GM12878 (cell line): ENCODE results near the gene PHYKPL. TPM values are rescaled to one million over a fixed set of nuclear protein-coding genes. Genes with fewer than 3 reads are reported as not detected.

Source experiments
- ATAC-seq: fragments of 200-7000 bp; cut with Tn5 transposase; 3 replicates; pipeline ENCODE4 v1.9.1; 2020; ENCODE audit warnings: mild to moderate bottlenecking, moderate library complexity
- BruUV-seq: library from RNA; stranded (reverse); fragments of 400-500 nt; replicated peaks from 2 replicates; lab custom pipeline; 2021; lab: Mats Ljungman, UMichigan
- CTCF ChIA-PET: fragments of 300-600 bp; sonication (Branson Sonifier 250); formaldehyde crosslinking; extraction: SDS; loops from one replicate; lab custom pipeline; 2021; ENCODE audit warnings: inconsistent platforms; lab: Yijun Ruan, JAX
- POLR2A ChIA-PET: fragments of 350-600 bp; formaldehyde crosslinking; extraction: SDS; loops from one replicate; lab custom pipeline; 2021; ENCODE audit warnings: inconsistent platforms; lab: Charles Lee
- RAD21 ChIA-PET: fragments of 300-600 bp; sonication (Branson Sonifier 250); formaldehyde crosslinking; loops from one replicate; lab custom pipeline; 2023; ENCODE audit warnings: antibody characterized with exemption; ENCODE audit not compliant: unreplicated experiment; lab: Charles Lee
- SMC1A ChIA-PET: fragments of 300-600 bp; sonication (Branson Sonifier 250); formaldehyde crosslinking; loops from one replicate; lab custom pipeline; 2023; ENCODE audit not compliant: unreplicated experiment, uncharacterized antibody; lab: Charles Lee
- DNase-seq: peaks from one replicate; pipeline ENCODE4 v3.0.0-alpha.2; 2011; ENCODE audit warnings: low read depth, low spot score
- FAIRE-seq: peaks from 3 replicates; lab custom pipeline; 2011; peaks lifted over from hg19 to GRCh38; lab: Jason Lieb, UNC
- H2AFZ ChIP-seq: 2 replicates; pipeline ENCODE4 v1.6.0; 2011; ENCODE audit warnings: low read depth, low read length, control low read depth; ENCODE audit not compliant: control insufficient read depth
- H3K27ac ChIP-seq: 2 replicates; pipeline ENCODE4 v1.5.1; 2011; ENCODE audit warnings: control low read depth; ENCODE audit not compliant: control insufficient read depth, insufficient read depth
- H3K27me3 ChIP-seq, 2 experiments: replicated peaks in 1 of 2; 2 replicates each; pipeline versions ENCODE4 v1.6.0 to v1.6.1; 2011; ENCODE audit warnings: low read length in 1 of 2; ENCODE audit not compliant: control insufficient read depth in 2 of 2, insufficient read depth in 2 of 2
- H3K36me3 ChIP-seq, 2 experiments: 2 replicates each; pipeline ENCODE4 v1.5.1; 2011; ENCODE audit warnings: low read length in 1 of 2; ENCODE audit not compliant: control insufficient read depth in 2 of 2, insufficient read depth in 2 of 2
- H3K4me1 ChIP-seq: 2 replicates; pipeline ENCODE4 v1.6.1; 2011; ENCODE audit warnings: mild to moderate bottlenecking, low read length, moderate library complexity, mixed read lengths; ENCODE audit not compliant: control insufficient read depth, insufficient read depth
- H3K4me2 ChIP-seq: 2 replicates; pipeline ENCODE4 v1.6.0; 2011; ENCODE audit warnings: control low read depth; ENCODE audit not compliant: control insufficient read depth, insufficient read depth
- H3K4me3 ChIP-seq: fragments of 200-600 bp; sonication (generic); 2 replicates; pipeline ENCODE4 v1.5.1; 2016
- H3K79me2 ChIP-seq: 2 replicates; pipeline ENCODE4 v1.6.0; 2011; ENCODE audit warnings: low read length; ENCODE audit not compliant: control insufficient read depth, insufficient read depth
- H3K9ac ChIP-seq: 2 replicates; pipeline ENCODE4 v1.8.0; 2011; ENCODE audit warnings: low read length, control low read depth, mixed read lengths; ENCODE audit not compliant: control insufficient read depth, insufficient read depth
- H3K9me3 ChIP-seq: replicated peaks from 3 replicates; pipeline ENCODE4 v1.5.1; 2011; ENCODE audit warnings: mild to moderate bottlenecking, low read length; ENCODE audit not compliant: control insufficient read depth, insufficient read depth
- H4K20me1 ChIP-seq: 2 replicates; pipeline ENCODE4 v1.6.0; 2011; ENCODE audit not compliant: control insufficient read depth, insufficient read depth
- ATF3 ChIP-seq: IDR thresholded peaks from 2 replicates; pipeline ENCODE4 v1.6.1; 2011; ENCODE audit warnings: low read depth, mild to moderate bottlenecking, low read length, moderate library complexity, borderline replicate concordance; ENCODE audit errors: extremely low read depth
- FOS ChIP-seq: IDR thresholded peaks from 3 replicates; pipeline ENCODE4 v1.6.1; 2011; ENCODE audit warnings: borderline replicate concordance; ENCODE audit not compliant: insufficient read length; ENCODE audit errors: extremely low read depth
- GABPA ChIP-seq: IDR thresholded peaks from 2 replicates; pipeline ENCODE4 v1.6.1; 2014; ENCODE audit warnings: antibody characterized with exemption, low read depth, mild to moderate bottlenecking, inconsistent platforms
- IKZF1 ChIP-seq: fragments of 450-650 bp; conservative IDR thresholded peaks from 2 replicates; pipeline ENCODE4 v1.6.1; 2017; ENCODE audit warnings: antibody characterized with exemption, mild to moderate bottlenecking
- IKZF2 ChIP-seq, 2 experiments: fragments of 450-650 bp; IDR thresholded peaks; 2 replicates each; pipeline ENCODE4 v1.6.1; 2017; ENCODE audit warnings: mild to moderate bottlenecking in 2 of 2, moderate library complexity in 2 of 2
- NFIC ChIP-seq: IDR thresholded peaks from 2 replicates; pipeline ENCODE4 v1.6.1; 2012; ENCODE audit warnings: low read depth, mild to moderate bottlenecking, inconsistent platforms, low read length, moderate library complexity
- NR2C2 ChIP-seq: IDR thresholded peaks from 2 replicates; pipeline ENCODE4 v1.6.1; 2011; ENCODE audit warnings: borderline replicate concordance, low read depth; ENCODE audit not compliant: control insufficient read depth, insufficient read length
- NR2F1 ChIP-seq: fragments of 450-650 bp; conservative IDR thresholded peaks from 2 replicates; pipeline ENCODE4 v1.6.1; 2017; ENCODE audit warnings: mild to moderate bottlenecking
- SREBF2 ChIP-seq: IDR thresholded peaks from 2 replicates; pipeline ENCODE4 v1.6.1; 2012; ENCODE audit warnings: mild to moderate bottlenecking, low read length
- TCF7 ChIP-seq: IDR thresholded peaks from 2 replicates; pipeline ENCODE4 v1.6.1; 2014; ENCODE audit warnings: antibody characterized with exemption, borderline replicate concordance
- ZNF592 ChIP-seq: fragments of 450-650 bp; IDR thresholded peaks from 2 replicates; pipeline ENCODE4 v1.6.1; 2017; ENCODE audit warnings: mild to moderate bottlenecking, moderate library complexity
- WGBS: methylation state at CpG from one replicate; pipeline ENCODE4 v1.1.6; 2016; ENCODE audit warnings: low lambda C conversion rate; ENCODE audit not compliant: insufficient replicate concordance, insufficient coverage; ENCODE audit errors: missing lambda C conversion rate; 5-methylcytosine and 5-hydroxymethylcytosine counted together
- in situ Hi-C: fragments of 300-500 bp; cut with MboI; formaldehyde crosslinking; loops from 9 replicates; pipeline ENCODE4 v1.14.3; 2018; ENCODE audit warnings: mixed read lengths
- intact Hi-C: fragments of 100-400 bp; cut with micrococcal nuclease; formaldehyde crosslinking; loops from one replicate; pipeline ENCODE4 v1.14.2; 2022; ENCODE audit not compliant: unreplicated experiment
- polyA plus RNA-seq, 11 experiments: library from polyadenylated mRNA; depleted of rRNA in 4 of 11; unstranded in 6 of 11; stranded (reverse) in 5 of 11; fragments of >200 nt; fragmentation: Nextera tagmentation in 4 of 11; fragmentation: Illumina TruSeq in 1 of 11; extraction: Ambion mirVana in 4 of 11; extraction: Trizol in 1 of 11; gene quantifications; 1 replicate in 1 of 11; 2 replicates in 10 of 11; pipeline versions ENCODE4 v1.2.1 to v1.2.3, GENCODE V29; 2011 to 2016; ENCODE audit warnings: inconsistent platforms in 2 of 11, missing spikeins in 2 of 11, low read depth in 1 of 11
- total RNA-seq, 4 experiments: library from RNA; depleted of rRNA in 3 of 4; stranded (reverse); fragments of >200 nt in 3 of 4; fragmentation: Illumina TruSeq in 1 of 4; extraction: Trizol in 1 of 4; gene quantifications; 2 replicates each; pipeline versions ENCODE4 v1.2.1 to v1.2.3, GENCODE V29; 2013 to 2021
- TF ChIP-seq, protein P1 (sequence below): IDR thresholded peaks from 2 replicates; pipeline ENCODE4 v1.6.1; 2012; ENCODE audit warnings: low read length, inconsistent platforms

Gene PHYKPL
- total and polyA plus RNA-seq, 10 of the 15 experiments (the other 5 are each of a cell fraction or from before 2014, with no cell fraction given) = 4.5 to 53.9 (median 25.6) TPM

DNA sequence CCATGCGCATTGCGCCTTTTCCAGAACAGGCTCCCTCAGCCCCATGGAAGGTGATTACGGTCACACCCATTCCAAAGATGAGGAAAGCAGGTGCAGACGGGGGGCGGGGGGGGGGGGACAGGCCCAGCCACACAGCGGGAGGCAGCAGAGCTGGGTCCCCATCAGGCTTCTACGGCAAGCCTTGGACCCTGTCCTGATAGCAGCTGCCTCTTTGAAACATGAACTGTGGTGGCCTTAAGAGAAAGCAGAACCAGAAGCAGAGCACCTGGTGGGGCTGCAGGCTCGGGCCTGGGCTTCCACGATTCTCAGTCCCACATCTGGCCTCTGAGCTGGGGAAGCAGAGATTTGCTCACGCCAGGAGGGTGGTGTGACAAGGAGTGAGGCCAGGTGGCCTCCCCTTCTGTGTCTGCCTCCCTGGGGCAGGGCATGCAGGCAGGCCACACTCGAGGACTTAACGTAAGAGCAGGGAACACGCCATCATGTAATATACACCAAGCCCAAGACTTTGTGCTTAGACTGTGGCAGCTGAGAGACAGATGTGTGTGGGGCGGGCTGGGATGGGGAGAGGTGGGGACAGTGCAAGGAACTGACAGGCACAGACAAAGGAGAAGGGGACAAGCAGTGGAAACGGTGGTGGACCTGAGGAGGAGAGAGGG lies 14.2 kb upstream of the PHYKPL start:
- ChIA-PET SMC1A (no interaction called here), CTCF (no interaction called here), POLR2A (no interaction called here), RAD21 (no interaction called here)
- intact Hi-C loops (no loop called here), in situ Hi-C loops (no loop called here)
- DNase-seq (no peak), FAIRE-seq (no peak), ATAC-seq (no peak)
- Histone ChIP-seq H3K27me3 (no peaks in the 10 kb centered on the region), H2AFZ (no peak overlapping the region), H3K4me3 (no peak overlapping the region), H4K20me1 (no peaks in the 10 kb centered on the region), H3K4me1 (peaks cover 13% of the 10 kb centered on the region), H3K79me2 (no peaks in the 10 kb centered on the region), H3K9ac (no peak overlapping the region), H3K27ac (no peak overlapping the region), H3K4me2 (no peak overlapping the region), H3K36me3 (no peaks in the 10 kb centered on the region), H3K9me3 (no peaks in the 10 kb centered on the region)
- no TSS peak for BruUV-seq
- no peak for TF ChIP-seq NR2C2
- no peak for TF ChIP-seq NFIC
- TF ChIP-seq IKZF1 = no peak
- TF ChIP-seq, protein P1, sequence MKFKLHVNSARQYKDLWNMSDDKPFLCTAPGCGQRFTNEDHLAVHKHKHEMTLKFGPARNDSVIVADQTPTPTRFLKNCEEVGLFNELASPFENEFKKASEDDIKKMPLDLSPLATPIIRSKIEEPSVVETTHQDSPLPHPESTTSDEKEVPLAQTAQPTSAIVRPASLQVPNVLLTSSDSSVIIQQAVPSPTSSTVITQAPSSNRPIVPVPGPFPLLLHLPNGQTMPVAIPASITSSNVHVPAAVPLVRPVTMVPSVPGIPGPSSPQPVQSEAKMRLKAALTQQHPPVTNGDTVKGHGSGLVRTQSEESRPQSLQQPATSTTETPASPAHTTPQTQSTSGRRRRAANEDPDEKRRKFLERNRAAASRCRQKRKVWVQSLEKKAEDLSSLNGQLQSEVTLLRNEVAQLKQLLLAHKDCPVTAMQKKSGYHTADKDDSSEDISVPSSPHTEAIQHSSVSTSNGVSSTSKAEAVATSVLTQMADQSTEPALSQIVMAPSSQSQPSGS = no peak
- no peak for TF ChIP-seq ZNF592
- TF ChIP-seq GABPA = no peak
- TF ChIP-seq FOS = no peak
- TF ChIP-seq ATF3 = no peak
- TF ChIP-seq SREBF2 = no peak
- TF ChIP-seq IKZF2 (IDR thresholded peaks at IDR 0.05) = no peak
- TF ChIP-seq NR2F1 = no peak
- TF ChIP-seq TCF7 = no peak
- 48% methylated on average over 13 of the region's 15 CpGs for WGBS
